GM12801 (cell line): ENCODE results near the gene NEURL3.

ENCODE experiments used
- CTCF ChIP-seq: IDR thresholded peaks from one replicate; pipeline ENCODE4 v1.5.1; 2011; ENCODE audit warnings: control low read depth; ENCODE audit not compliant: insufficient read length; ENCODE audit errors: extremely low read depth

NEURL3 gene

GRCh38 chr2:96549967-96550786 lies 45.0 kb upstream of the NEURL3 start:
- TF ChIP-seq CTCF: no peak

- TF ChIP-seq CTCF: no peak
Observed at GRCh38 chr2:96549466-96549785, 44.3 kb upstream of the NEURL3 start.

GRCh38 chr2:96548558-96549465 lies 43.7 kb upstream of the NEURL3 start:
- no peak for TF ChIP-seq CTCF

GRCh38 chr2:96547731-96548171 lies 42.6 kb upstream of the NEURL3 start:
- no peak for TF ChIP-seq CTCF

- TF ChIP-seq CTCF: no peak
Observed at GRCh38 chr2:96547203-96547641, 42.1 kb upstream of the NEURL3 start.

DNA sequence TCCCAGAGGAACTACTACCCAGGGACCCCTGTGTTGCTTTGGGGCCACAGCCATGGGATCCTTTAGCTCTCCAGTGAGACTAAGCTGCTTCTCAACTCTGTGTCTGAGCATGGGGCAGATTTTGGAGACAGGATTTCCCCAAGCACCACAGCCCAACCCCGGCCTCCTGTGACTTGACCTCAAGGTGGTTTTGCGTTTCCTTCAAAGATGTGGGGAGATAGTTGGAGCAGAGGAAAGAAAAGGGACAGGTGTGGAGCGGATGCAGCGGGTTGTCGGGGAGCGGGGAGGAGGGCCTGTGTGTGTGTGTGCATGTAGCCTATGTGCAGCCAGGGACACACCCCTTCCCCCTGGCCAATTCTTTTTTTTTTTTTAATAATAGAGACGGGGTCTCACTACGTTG lies 41.6 kb upstream of the NEURL3 start:
- TF ChIP-seq CTCF: no peak

GRCh38 chr2:96546321-96546720 lies 41.2 kb upstream of the NEURL3 start:
- no peak for TF ChIP-seq CTCF
